B cell (primary cell): ENCODE results near the gene OR6S1.

Experiments used
- EZH2 ChIP-seq: IDR thresholded peaks from 2 replicates; pipeline ENCODE4 v1.6.1; 2012; ENCODE audit warnings: borderline replicate concordance, low read depth, mild to moderate bottlenecking, moderate library complexity, low read length; ENCODE audit not compliant: insufficient read depth, poor library complexity, severe bottlenecking
- TF ChIP-seq, protein P1 (sequence below): fragments of 200-600 bp; IDR thresholded peaks from one replicate; pipeline ENCODE4 v1.8.0; 2022; ENCODE audit warnings: antibody characterized with exemption, mild to moderate bottlenecking

DNA sequence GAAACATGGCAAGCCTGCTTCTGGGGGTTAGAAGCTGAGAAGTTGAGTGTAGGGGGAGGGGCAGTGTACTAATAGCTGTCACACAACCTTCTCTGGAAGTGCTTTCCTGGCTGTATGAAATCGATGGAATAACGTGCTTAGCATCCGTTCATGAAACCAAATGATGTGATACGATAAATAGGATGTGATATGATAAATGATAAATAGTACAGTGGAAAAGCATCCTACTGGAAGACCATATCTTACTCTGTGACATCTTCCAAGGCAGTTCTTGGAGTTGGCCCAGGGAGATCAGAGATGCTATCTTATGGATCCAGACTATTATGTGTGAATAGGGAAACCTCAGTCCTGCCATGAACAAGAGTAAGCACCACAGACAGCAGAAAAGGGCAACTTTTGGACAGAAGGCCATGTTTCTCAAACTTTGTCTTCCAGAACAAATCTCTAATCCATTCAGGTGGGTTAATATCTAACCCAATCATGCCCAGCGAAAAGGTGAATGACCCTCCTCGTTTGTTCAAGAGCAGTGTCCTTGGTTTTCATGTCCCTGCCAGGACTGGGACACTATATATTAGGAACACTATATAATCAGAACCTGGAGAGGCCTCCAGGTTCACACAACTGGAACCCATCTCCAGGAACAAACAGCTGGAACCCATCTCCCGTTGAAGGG is 46.8 kb upstream of the OR6S1 start, which contains the start of gene ANG:
- TF ChIP-seq, protein P1, sequence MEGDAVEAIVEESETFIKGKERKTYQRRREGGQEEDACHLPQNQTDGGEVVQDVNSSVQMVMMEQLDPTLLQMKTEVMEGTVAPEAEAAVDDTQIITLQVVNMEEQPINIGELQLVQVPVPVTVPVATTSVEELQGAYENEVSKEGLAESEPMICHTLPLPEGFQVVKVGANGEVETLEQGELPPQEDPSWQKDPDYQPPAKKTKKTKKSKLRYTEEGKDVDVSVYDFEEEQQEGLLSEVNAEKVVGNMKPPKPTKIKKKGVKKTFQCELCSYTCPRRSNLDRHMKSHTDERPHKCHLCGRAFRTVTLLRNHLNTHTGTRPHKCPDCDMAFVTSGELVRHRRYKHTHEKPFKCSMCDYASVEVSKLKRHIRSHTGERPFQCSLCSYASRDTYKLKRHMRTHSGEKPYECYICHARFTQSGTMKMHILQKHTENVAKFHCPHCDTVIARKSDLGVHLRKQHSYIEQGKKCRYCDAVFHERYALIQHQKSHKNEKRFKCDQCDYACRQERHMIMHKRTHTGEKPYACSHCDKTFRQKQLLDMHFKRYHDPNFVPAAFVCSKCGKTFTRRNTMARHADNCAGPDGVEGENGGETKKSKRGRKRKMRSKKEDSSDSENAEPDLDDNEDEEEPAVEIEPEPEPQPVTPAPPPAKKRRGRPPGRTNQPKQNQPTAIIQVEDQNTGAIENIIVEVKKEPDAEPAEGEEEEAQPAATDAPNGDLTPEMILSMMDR = no peak
- no peak for TF ChIP-seq EZH2
